Osteoblast (primary cell): ENCODE data around the gene C1QTNF7. TPM values are rescaled to one million over a fixed set of nuclear protein-coding genes. Genes with fewer than 3 reads are reported as not detected.
A peak's percentile ranks its signal among the peaks of the same experiment; 100 is the strongest.

Source experiments
- DNase-seq: peaks from one replicate; pipeline ENCODE4 v3.0.0; 2011; ENCODE audit warnings: low spot score, mixed read lengths; ENCODE audit not compliant: insufficient read length; ENCODE audit errors: missing footprints
- H2AFZ ChIP-seq: 2 replicates; pipeline ENCODE4 v1.6.0; 2011; ENCODE audit warnings: mild to moderate bottlenecking, low read length
- H3K27ac ChIP-seq: 2 replicates; pipeline ENCODE4 v1.5.1; 2011; ENCODE audit warnings: mild to moderate bottlenecking, low read depth, low read length, moderate library complexity
- H3K27me3 ChIP-seq: 2 replicates; pipeline ENCODE4 v1.6.0; 2012; ENCODE audit warnings: mild to moderate bottlenecking, control low read depth, inconsistent platforms, low read length, moderate library complexity; ENCODE audit not compliant: insufficient read depth
- H3K36me3 ChIP-seq: 2 replicates; pipeline ENCODE4 v1.5.1; 2011; ENCODE audit warnings: mild to moderate bottlenecking, low read length, control low read depth, moderate library complexity; ENCODE audit not compliant: insufficient read depth
- H3K4me1 ChIP-seq: 2 replicates; pipeline ENCODE4 v1.5.1; 2011; ENCODE audit warnings: mild to moderate bottlenecking, low read length, control low read depth, moderate library complexity; ENCODE audit not compliant: insufficient read depth
- H3K4me2 ChIP-seq: 2 replicates; pipeline ENCODE4 v1.6.0; 2011; ENCODE audit warnings: mild to moderate bottlenecking, low read length; ENCODE audit not compliant: insufficient read depth
- H3K4me3 ChIP-seq: fragments of 200-600 bp; sonication (generic); 3 replicates; pipeline ENCODE4 v1.5.1; 2012; ENCODE audit warnings: mild to moderate bottlenecking, low read length, inconsistent platforms; ENCODE audit not compliant: insufficient read depth
- H3K79me2 ChIP-seq: 2 replicates; pipeline ENCODE4 v1.6.0; 2012; ENCODE audit warnings: mild to moderate bottlenecking, low read length, control low read depth, inconsistent platforms; ENCODE audit not compliant: insufficient read depth
- H3K9me3 ChIP-seq: 2 replicates; pipeline ENCODE4 v1.5.1; 2011; ENCODE audit warnings: low read depth, low read length, control low read depth
- H4K20me1 ChIP-seq: 2 replicates; pipeline ENCODE4 v1.6.0; 2012; ENCODE audit warnings: mild to moderate bottlenecking, low read length, control low read depth; ENCODE audit not compliant: insufficient read depth
- total RNA-seq: library from RNA; depleted of rRNA; stranded (reverse); fragments of >200 nt; gene quantifications from 2 replicates; pipeline ENCODE4 v1.2.3, GENCODE V29; 2012
- TF ChIP-seq, protein P1 (sequence below): IDR thresholded peaks from 2 replicates; pipeline ENCODE4 v1.5.1; 2011; ENCODE audit warnings: mild to moderate bottlenecking, low read depth, low read length, moderate library complexity; ENCODE audit errors: extremely low read depth

C1QTNF7 gene
- total RNA-seq, 1 donor = 0.72 TPM

DNA sequence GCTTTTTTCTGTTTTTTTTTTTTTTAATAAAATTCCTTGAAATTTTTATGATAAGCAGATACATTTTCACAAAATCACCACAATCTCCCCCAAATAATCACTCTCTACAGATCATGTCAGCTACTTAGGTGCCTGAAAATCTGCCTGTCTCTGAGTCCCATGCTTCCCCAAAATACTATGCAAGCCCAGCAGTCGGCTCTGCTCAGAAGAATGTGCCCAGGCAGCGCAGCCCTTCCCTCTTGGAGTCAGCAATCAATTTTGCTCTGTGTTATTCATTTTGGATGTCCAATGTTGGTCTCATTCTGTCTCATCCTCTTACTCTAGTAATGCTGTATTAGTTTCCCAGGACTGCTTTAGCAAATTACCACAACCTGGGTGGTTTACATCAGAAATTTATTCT is 24.9 kb upstream of the C1QTNF7 start:
- Histone ChIP-seq H3K27me3 (no peaks in the 10 kb centered on the region), H3K36me3 (no peaks in the 10 kb centered on the region), H2AFZ (peak overlapping the region; percentile 4), H3K4me1 (peaks cover 44% of the 10 kb centered on the region), H3K4me2 (no peak overlapping the region), H3K4me3 (no peak overlapping the region), H3K27ac (no peak overlapping the region), H4K20me1 (no peaks in the 10 kb centered on the region), H3K9me3 (no peaks in the 10 kb centered on the region), H3K79me2 (no peaks in the 10 kb centered on the region)
- DNase-seq = no peak
- TF ChIP-seq, protein P1, sequence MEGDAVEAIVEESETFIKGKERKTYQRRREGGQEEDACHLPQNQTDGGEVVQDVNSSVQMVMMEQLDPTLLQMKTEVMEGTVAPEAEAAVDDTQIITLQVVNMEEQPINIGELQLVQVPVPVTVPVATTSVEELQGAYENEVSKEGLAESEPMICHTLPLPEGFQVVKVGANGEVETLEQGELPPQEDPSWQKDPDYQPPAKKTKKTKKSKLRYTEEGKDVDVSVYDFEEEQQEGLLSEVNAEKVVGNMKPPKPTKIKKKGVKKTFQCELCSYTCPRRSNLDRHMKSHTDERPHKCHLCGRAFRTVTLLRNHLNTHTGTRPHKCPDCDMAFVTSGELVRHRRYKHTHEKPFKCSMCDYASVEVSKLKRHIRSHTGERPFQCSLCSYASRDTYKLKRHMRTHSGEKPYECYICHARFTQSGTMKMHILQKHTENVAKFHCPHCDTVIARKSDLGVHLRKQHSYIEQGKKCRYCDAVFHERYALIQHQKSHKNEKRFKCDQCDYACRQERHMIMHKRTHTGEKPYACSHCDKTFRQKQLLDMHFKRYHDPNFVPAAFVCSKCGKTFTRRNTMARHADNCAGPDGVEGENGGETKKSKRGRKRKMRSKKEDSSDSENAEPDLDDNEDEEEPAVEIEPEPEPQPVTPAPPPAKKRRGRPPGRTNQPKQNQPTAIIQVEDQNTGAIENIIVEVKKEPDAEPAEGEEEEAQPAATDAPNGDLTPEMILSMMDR = no peak

DNA sequence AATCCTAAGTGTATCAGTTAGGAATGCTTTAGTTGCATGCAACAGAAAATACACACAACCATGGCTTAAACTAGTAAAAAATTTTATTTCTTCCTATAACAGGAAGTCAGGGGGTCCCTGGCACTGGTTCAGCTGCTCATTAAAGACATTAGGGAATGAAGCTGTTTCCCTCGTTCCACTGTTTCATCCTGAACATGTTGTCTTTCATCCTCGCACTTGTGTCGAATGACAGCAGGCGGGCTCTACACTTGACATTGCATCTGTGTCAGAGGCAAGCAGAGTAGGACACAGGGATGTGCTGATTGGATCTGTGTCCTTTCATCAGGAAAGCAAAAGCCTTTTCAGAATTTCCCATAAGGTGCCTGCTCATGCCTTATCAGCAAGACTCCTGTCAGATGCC is 22.8 kb upstream of the C1QTNF7 start:
- Histone ChIP-seq H3K27me3 (no peaks in the 10 kb centered on the region), H3K27ac (no peak overlapping the region), H3K4me3 (no peak overlapping the region), H3K9me3 (no peaks in the 10 kb centered on the region), H3K4me1 (peaks cover 32% of the 10 kb centered on the region), H2AFZ (no peak overlapping the region), H3K36me3 (no peaks in the 10 kb centered on the region), H3K79me2 (no peaks in the 10 kb centered on the region), H4K20me1 (no peaks in the 10 kb centered on the region), H3K4me2 (no peak overlapping the region)
- DNase-seq = no peak
- TF ChIP-seq, protein P1 = no peak

DNA sequence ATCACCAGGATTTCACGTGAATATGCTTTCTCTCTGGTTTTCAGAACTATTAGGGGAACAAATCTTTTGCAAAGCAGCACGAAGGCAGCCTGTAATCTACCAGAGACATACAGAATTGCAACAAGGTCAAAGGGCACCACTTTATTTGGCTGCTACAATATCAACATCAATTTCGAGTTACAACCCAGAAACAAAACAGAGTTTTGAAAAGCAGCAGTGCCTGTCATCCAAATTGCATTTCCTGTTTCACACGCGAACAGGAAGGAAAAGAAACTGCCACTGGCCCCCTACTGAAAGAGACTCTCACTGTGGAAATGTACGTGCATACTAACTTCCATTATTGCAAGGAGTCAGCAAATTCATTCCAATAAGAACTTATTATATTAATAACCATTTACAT is 17.1 kb upstream of the C1QTNF7 start:
- no peak overlapping the region for H3K4me3 ChIP-seq
- H3K4me2 ChIP-seq = no peak overlapping the region
- DNase-seq = no peak
- H3K36me3 ChIP-seq = no peaks in the 10 kb centered on the region
- no peaks in the 10 kb centered on the region for H3K79me2 ChIP-seq
- H4K20me1 ChIP-seq = no peaks in the 10 kb centered on the region
- H2AFZ ChIP-seq = no peak overlapping the region
- H3K4me1 ChIP-seq = peaks cover 23% of the 10 kb centered on the region
- H3K27me3 ChIP-seq = no peaks in the 10 kb centered on the region
- H3K9me3 ChIP-seq = no peaks in the 10 kb centered on the region
- TF ChIP-seq, protein P1 = no peak
- no peak overlapping the region for H3K27ac ChIP-seq

DNA sequence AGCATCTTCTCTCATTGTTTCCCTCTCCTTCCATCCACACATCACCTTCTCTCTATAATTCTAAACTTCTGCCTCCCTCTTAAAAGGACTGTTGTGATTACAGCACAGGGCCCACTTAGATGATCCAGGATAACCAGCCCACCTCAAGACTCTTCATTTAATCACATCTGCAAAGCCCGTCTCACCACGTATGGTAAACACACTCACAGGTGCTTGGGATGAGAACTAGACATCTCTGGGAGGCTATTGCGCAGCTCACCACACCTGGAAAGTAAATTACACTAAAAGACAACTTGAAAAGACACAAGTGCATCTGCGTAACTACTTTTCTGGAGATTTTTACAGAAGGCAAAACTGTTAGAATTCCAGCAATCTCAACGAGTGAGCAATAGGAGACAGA is 15.4 kb upstream of the C1QTNF7 start:
- Histone ChIP-seq H3K4me1 (peaks cover 25% of the 10 kb centered on the region), H3K27me3 (no peaks in the 10 kb centered on the region), H3K36me3 (no peaks in the 10 kb centered on the region), H3K9me3 (no peaks in the 10 kb centered on the region), H4K20me1 (no peaks in the 10 kb centered on the region), H3K79me2 (no peaks in the 10 kb centered on the region), H3K4me3 (no peak overlapping the region), H3K27ac (no peak overlapping the region), H3K4me2 (no peak overlapping the region), H2AFZ (no peak overlapping the region)
- TF ChIP-seq, protein P1 = no peak
- no peak for DNase-seq
